Inferior parietal cortex (tissue), 1 donor: ENCODE results near the gene GNB1.

ENCODE experiments used
- DNase-seq: peaks from one replicate; pipeline ENCODE4 v3.0.0-alpha.2; 2016; ENCODE audit errors: extremely low spot score

Gene GNB1

GRCh38 chr1:1910651-1911331 lies 19.9 kb upstream of the GNB1 start:
- DNase-seq, result no peak

- DNase-seq, result no peak
Observed at GRCh38 chr1:1910033-1910465, 19.2 kb upstream of the GNB1 start.

GRCh38 chr1:1908506-1908791 lies 17.6 kb upstream of the GNB1 start:
- no peak for DNase-seq

GRCh38 chr1:1907098-1907736 lies 16.3 kb upstream of the GNB1 start:
- DNase-seq, result no peak

- DNase-seq, result peak; percentile 87
Observed at GRCh38 chr1:1906185-1907097, 15.6 kb upstream of the GNB1 start.

- no peak for DNase-seq
Observed at GRCh38 chr1:1903224-1903623, 12.3 kb upstream of the GNB1 start.

- DNase-seq, result no peak
Observed at GRCh38 chr1:1901641-1902294, 10.9 kb upstream of the GNB1 start.

GRCh38 chr1:1900883-1901640 lies 10.2 kb upstream of the GNB1 start:
- no peak for DNase-seq

- no peak for DNase-seq
Observed at GRCh38 chr1:1899967-1900327, 9.1 kb upstream of the GNB1 start.

GRCh38 chr1:1899266-1899966 lies 8.5 kb upstream of the GNB1 start:
- DNase-seq, result no peak

GRCh38 chr1:1898246-1898933 lies 7.5 kb upstream of the GNB1 start:
- no peak for DNase-seq

- DNase-seq, result no peak
Observed at GRCh38 chr1:1895456-1896336, 4.8 kb upstream of the GNB1 start.

- DNase-seq, result no peak
Observed at GRCh38 chr1:1895060-1895418, 4.2 kb upstream of the GNB1 start.

- no peak for DNase-seq
Observed at GRCh38 chr1:1894354-1895059, 3.6 kb upstream of the GNB1 start.

GRCh38 chr1:1893997-1894353 lies 3.1 kb upstream of the GNB1 start:
- no peak for DNase-seq

- no peak for DNase-seq
Observed at GRCh38 chr1:1893291-1893985, 2.6 kb upstream of the GNB1 start.

GRCh38 chr1:1892763-1893120 lies 1.9 kb upstream of the GNB1 start:
- DNase-seq, result no peak

- no peak for DNase-seq
Observed at GRCh38 chr1:1892079-1892762, 1.3 kb upstream of the GNB1 start.
